NCI-H2227 treated with DMSO at 0.1 percent for 48 hours (cell line): Measurements from ENCODE around the gene EFCC1.

Source experiments
- DNase-seq: peaks from one replicate; lab custom pipeline; 2025; lab: John Stamatoyannopoulos, UW

The EFCC1 gene

GRCh38 chr3:129014793-129015345, 13.8 kb downstream of the EFCC1 start:
- DNase-seq: no peak

- DNase-seq: no peak
These were observed 14.4 kb downstream of the EFCC1 start for GRCh38 chr3:129015388-129016105.

- DNase-seq: no peak
These were observed 15.2 kb downstream of the EFCC1 start for GRCh38 chr3:129016356-129016719.

- no peak for DNase-seq
These were observed 15.8 kb downstream of the EFCC1 start for GRCh38 chr3:129016720-129017483.

- DNase-seq: no peak
These were observed 16.4 kb downstream of the EFCC1 start for GRCh38 chr3:129017484-129017899.

GRCh38 chr3:129018271-129018670, 17.2 kb downstream of the EFCC1 start:
- DNase-seq: no peak

GRCh38 chr3:129018751-129019150, 17.6 kb downstream of the EFCC1 start:
- DNase-seq: no peak

- no peak for DNase-seq
These were observed 18.2 kb downstream of the EFCC1 start for GRCh38 chr3:129019266-129019665.

- DNase-seq: no peak
These were observed 19.6 kb downstream of the EFCC1 start for GRCh38 chr3:129020691-129021090.

- DNase-seq: no peak
These were observed 20.0 kb downstream of the EFCC1 start for GRCh38 chr3:129021140-129021551.

GRCh38 chr3:129022114-129023007, 21.3 kb downstream of the EFCC1 start:
- DNase-seq: no peak

GRCh38 chr3:129023008-129023358, 21.9 kb downstream of the EFCC1 start:
- no peak for DNase-seq

- no peak for DNase-seq
These were observed 22.8 kb downstream of the EFCC1 start for GRCh38 chr3:129023909-129024308.

- DNase-seq: no peak
These were observed 24.0 kb downstream of the EFCC1 start for GRCh38 chr3:129025108-129025507.

GRCh38 chr3:129025691-129026435, 24.8 kb downstream of the EFCC1 start:
- DNase-seq: no peak

GRCh38 chr3:129026728-129027543, 25.8 kb downstream of the EFCC1 start:
- DNase-seq: peak; percentile 52

- no peak for DNase-seq
These were observed 26.4 kb downstream of the EFCC1 start for GRCh38 chr3:129027544-129027880.

- DNase-seq: no peak
These were observed 27.8 kb downstream of the EFCC1 start for GRCh38 chr3:129028866-129029265.

- DNase-seq: no peak
These were observed 29.5 kb downstream of the EFCC1 start for GRCh38 chr3:129030611-129031010.

GRCh38 chr3:129031476-129032215, 30.5 kb downstream of the EFCC1 start:
- DNase-seq: no peak
